Measurements from ENCODE around the gene ZNF219. TPM values are rescaled to one million over a fixed set of nuclear protein-coding genes. Genes with fewer than 3 reads are reported as not detected.

The ZNF219 gene
- total RNA-seq, 1 experiment from 2014 or later: 16.6 TPM

DNA sequence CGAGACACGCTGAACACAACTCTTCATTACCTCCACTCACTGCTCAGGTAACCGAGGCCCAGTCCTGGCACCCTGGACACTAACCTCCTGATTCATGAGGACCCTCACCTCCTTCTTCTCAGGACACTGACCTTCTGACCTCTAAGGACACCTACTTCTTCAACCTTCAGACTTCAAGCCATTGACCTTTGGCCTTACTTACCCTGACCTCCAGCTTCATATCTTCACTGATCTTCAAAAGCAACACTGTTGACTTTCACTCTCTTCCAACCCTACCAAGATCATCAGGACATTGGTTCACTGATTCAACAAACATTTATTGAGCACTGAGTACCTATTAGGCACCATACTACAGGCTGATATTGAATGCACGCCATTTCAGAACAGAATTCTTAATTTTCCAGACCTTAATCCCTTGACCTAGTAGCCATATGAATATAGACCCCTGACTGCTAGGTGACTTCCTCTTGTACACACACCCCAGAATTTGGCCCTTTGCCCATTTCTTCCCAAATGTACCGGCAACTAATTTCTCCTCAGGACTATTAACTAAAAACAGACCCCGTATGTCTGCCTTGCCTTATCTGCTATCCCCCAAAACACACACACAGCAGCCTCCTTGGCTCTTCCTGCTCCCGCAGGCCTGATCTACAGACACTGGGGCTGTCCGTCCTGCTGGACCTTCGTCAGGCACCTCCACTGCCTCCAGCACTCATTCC lies 22.6 kb downstream of the ZNF219 start:
- peaks cover 0 to 5% of the 10 kb centered on the region in 2 experiments; a peak in 2 of 4 replicates for H3K4me1 ChIP-seq (ENCODE audit: control insufficient read depth in 1 of 2, insufficient read depth in 2 of 2, low read length in 2 of 2)
- no peak overlapping the region for H3K9ac ChIP-seq (ENCODE audit: low read length)
- no peaks in the 10 kb centered on the region; a peak in 1 of 4 replicates for H3K36me3 ChIP-seq (ENCODE audit: control insufficient read depth in 1 of 2, insufficient read depth in 2 of 2, low read length in 2 of 2)
- H3K79me2 ChIP-seq (ENCODE audit: insufficient read depth, low read length): no peaks in the 10 kb centered on the region
- no peaks in the 10 kb centered on the region for H3K9me2 ChIP-seq (ENCODE audit: insufficient read depth)
- TF ChIP-seq, protein P1, sequence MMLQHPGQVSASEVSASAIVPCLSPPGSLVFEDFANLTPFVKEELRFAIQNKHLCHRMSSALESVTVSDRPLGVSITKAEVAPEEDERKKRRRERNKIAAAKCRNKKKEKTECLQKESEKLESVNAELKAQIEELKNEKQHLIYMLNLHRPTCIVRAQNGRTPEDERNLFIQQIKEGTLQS (IDR thresholded peaks at IDR 0.05): no peak
- no peak for TF ChIP-seq EZH2 (IDR thresholded peaks at IDR 0.05)
- no peak for TF ChIP-seq EZH2phosphoT487 (IDR thresholded peaks at IDR 0.05; ENCODE audit: borderline replicate concordance)
- TF ChIP-seq, protein P2, sequence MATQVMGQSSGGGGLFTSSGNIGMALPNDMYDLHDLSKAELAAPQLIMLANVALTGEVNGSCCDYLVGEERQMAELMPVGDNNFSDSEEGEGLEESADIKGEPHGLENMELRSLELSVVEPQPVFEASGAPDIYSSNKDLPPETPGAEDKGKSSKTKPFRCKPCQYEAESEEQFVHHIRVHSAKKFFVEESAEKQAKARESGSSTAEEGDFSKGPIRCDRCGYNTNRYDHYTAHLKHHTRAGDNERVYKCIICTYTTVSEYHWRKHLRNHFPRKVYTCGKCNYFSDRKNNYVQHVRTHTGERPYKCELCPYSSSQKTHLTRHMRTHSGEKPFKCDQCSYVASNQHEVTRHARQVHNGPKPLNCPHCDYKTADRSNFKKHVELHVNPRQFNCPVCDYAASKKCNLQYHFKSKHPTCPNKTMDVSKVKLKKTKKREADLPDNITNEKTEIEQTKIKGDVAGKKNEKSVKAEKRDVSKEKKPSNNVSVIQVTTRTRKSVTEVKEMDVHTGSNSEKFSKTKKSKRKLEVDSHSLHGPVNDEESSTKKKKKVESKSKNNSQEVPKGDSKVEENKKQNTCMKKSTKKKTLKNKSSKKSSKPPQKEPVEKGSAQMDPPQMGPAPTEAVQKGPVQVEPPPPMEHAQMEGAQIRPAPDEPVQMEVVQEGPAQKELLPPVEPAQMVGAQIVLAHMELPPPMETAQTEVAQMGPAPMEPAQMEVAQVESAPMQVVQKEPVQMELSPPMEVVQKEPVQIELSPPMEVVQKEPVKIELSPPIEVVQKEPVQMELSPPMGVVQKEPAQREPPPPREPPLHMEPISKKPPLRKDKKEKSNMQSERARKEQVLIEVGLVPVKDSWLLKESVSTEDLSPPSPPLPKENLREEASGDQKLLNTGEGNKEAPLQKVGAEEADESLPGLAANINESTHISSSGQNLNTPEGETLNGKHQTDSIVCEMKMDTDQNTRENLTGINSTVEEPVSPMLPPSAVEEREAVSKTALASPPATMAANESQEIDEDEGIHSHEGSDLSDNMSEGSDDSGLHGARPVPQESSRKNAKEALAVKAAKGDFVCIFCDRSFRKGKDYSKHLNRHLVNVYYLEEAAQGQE (IDR thresholded peaks at IDR 0.05; ENCODE audit: low read depth): no peak
- no peak for TF ChIP-seq YY1 (IDR thresholded peaks at IDR 0.05; ENCODE audit: extremely low read depth, insufficient replicate concordance, low read depth, low read length)
- TF ChIP-seq, protein P3, sequence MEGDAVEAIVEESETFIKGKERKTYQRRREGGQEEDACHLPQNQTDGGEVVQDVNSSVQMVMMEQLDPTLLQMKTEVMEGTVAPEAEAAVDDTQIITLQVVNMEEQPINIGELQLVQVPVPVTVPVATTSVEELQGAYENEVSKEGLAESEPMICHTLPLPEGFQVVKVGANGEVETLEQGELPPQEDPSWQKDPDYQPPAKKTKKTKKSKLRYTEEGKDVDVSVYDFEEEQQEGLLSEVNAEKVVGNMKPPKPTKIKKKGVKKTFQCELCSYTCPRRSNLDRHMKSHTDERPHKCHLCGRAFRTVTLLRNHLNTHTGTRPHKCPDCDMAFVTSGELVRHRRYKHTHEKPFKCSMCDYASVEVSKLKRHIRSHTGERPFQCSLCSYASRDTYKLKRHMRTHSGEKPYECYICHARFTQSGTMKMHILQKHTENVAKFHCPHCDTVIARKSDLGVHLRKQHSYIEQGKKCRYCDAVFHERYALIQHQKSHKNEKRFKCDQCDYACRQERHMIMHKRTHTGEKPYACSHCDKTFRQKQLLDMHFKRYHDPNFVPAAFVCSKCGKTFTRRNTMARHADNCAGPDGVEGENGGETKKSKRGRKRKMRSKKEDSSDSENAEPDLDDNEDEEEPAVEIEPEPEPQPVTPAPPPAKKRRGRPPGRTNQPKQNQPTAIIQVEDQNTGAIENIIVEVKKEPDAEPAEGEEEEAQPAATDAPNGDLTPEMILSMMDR (IDR thresholded peaks at IDR 0.05 in 2 of 3, conservative IDR thresholded peaks at IDR 0.05 in 1 of 3; ENCODE audit: borderline replicate concordance in 1 of 3, insufficient read depth in 1 of 3, low read depth in 2 of 3, low read length in 2 of 3): no peak
- TF ChIP-seq SIN3A (IDR thresholded peaks at IDR 0.05; ENCODE audit: low read depth): no peak
- no peak for TF ChIP-seq ZFX (IDR thresholded peaks at IDR 0.05)
- no peak for TF ChIP-seq SP1 (IDR thresholded peaks at IDR 0.05; ENCODE audit: low read depth)
- CTCF ChIA-PET: no interaction called here
- ATAC-seq (no peak), DNase-seq (ENCODE audit: low read depth, low spot score) (no peak)
- no peak overlapping the region for H3K4me3 ChIP-seq (replicated peaks in 1 of 2; ENCODE audit: low read depth in 1 of 2, low read length in 2 of 2)
- BruUV-seq (replicated peaks): no TSS peak
- POLR2A ChIA-PET: no interaction called here
- H3K27me3 ChIP-seq (ENCODE audit: insufficient read depth, low read length): no peaks in the 10 kb centered on the region
- no peak overlapping the region for H2AFZ ChIP-seq (ENCODE audit: low read depth, low read length, poor library complexity, severe bottlenecking)
- RAD21 ChIA-PET (ENCODE audit: low non-redundant PET in 1 of 2, low total read pairs in 2 of 2, uncharacterized antibody in 2 of 2, unreplicated experiment in 2 of 2): no interaction called here
- H4K20me1 ChIP-seq (ENCODE audit: insufficient read depth): no peaks in the 10 kb centered on the region
- H3K4me2 ChIP-seq (ENCODE audit: low read length): no peak overlapping the region
- intact Hi-C loops (cut with micrococcal nuclease): no loop called here
- no peak overlapping the region for H3K27ac ChIP-seq (ENCODE audit: low read depth, low read length)
- no peaks in the 10 kb centered on the region for H3K9me3 ChIP-seq (ENCODE audit: control insufficient read depth in 1 of 2, insufficient read depth in 1 of 2, low read depth in 1 of 2, low read length in 2 of 2)

All from HCT116 (cell line).